ENCODE measurements around the gene AKAP9.
"Not testable (repeated sequence)": the region's sequence is repeated elsewhere in the genome, so short reads cannot be mapped to it uniquely, and the experiment has no call there.

The AKAP9 gene

DNA sequence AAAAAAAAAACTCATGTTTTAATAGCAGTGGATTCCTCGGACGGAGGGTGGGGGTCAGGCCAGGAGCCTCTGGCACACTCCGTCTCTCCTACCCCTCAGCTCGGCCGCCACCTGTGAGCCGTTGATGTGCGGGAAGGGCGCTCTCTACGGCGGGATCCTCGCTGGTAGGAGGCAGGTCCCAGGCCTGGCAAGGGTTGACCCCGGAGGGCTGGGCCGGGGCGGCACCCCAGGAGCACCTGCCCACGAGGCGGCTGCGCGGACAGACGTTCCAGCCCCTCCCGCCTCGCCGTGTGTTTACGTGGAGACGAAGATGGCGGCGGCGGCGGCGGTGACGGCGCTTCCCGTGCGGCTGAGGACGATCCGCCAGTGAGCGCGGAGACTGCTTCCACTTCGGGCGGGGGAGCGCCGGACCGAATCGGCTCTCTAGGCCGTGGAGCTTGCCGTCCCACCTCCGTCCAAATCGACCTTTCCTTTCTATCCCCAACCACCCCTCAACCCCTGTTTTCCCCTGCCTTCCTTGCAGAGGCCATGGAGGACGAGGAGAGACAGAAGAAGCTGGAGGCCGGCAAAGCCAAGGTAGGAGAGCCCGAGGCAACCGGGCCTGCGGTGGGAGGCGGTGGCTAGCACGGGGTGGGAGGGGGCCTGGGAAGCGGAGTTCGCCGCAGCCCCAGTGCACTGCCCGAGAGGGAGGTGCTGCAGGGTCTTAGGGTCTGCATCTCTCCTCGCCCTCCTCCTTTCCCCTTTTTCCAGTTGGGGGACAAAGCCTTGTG lies at the start of gene AKAP9:
TSS of gene AKAP9 (plus strand) at position 291 of the 770 bp plus-strand sequence. CDS start at position 529, 238 bp downstream.
- DNase-seq (ENCODE audit: low spot score): peak; percentile 74

DNA sequence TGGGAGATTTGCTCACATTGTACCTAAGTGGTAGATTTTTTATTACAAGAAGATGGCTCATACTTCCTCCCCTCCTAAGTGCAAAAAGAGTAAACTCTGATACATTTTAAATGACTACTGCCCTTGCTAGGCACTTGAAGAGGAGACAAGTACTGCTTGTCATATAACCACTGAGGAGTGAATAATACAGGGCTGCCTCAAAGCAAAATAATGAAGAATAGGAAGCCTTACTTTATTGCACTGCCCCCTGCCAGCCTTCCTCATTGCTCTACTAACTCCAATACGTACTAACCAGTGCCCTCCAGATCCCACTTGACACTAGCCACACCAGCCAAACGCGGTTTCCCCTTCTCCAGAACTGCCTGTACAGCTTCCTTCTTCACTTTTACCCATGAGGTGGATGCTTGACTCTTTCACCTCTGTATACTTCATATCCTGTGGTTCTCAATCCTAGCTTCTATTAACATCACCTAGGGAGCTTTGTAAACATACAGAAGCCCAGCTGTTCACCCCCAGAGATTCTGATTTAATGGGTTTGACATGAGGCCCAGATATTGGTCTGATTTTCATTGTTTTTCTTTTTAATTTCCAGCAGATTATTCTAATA lies 48.5 kb upstream of the AKAP9 start:
- no peak for DNase-seq (ENCODE audit: low spot score)

DNA sequence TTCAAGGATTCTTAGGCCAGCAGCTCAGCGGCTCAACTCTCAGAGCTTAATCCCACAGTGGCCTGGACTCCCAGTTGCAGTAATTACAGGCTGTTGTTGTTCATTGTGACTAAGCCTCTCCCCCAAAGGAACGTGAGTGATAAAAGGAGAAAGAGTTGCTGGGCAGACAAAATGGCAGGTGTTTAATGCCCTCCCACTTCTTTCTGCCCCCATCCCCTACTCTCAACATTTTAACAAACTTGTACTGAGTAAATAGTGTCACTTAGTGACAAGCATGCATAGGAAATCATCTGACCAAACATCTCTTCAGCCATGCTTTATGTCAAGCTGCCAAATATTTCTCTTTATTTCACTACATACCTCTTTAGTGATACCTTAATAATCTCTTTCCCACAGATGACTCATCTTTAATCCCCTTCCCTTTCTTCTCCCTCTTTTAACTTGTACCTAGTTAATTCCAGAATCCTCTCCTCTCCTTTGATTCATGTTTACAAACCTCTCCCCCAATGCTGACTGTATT lies 47.8 kb upstream of the AKAP9 start:
- DNase-seq (ENCODE audit: low spot score): no peak

DNA sequence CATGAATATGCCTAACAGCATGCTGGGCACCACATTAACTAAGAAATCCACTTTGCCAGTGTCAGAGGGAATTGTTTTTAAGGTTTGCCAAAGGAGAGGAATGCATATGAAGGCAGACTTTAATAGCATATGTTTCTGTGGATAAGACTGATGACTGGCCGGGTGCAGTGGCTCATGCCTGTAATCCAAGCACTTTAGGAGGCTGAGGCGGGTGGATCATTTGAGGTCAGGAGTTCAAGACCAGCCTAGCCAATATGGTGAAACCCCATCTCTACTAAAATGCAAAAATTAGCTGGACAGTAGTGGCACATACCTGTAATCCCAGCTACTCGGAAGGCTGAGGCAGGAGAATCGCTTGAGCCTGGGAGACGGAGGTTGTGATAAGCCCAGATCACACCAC lies 47.0 kb upstream of the AKAP9 start:
- DNase-seq (ENCODE audit: low spot score): not testable (repeated sequence)

DNA sequence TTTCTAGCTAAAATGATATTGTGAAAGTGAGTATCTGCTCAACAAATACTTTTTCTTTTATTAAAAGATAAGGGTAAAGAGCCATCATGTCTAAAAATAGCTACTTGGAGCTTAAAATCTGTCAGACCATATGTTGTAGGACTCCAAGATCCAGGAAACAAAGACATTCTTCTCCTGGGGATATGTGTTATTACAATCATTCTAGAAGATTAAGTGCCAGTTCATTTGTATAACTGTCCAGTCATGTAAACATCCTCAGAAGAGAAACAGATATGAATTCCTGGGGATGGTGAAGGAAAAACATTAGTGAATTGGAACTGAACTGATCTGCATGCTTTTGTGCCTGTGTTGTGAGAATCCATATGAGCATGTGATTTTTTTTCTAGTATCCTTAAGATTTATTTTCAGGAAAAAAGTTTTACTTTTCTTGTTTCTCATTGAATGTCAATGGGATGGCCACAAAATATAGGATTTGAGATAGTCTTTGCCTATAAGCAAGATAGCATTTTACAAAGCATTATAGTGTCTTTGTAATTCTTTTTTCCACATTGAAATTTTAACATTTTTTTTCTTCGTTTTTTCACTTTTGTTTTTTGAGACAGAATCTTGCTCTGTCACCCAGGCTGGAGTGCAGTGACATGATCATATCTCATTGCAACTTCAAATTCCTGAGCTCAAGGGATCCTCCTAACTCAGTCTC lies 45.7 kb upstream of the AKAP9 start:
- DNase-seq (ENCODE audit: low spot score): no peak

DNA sequence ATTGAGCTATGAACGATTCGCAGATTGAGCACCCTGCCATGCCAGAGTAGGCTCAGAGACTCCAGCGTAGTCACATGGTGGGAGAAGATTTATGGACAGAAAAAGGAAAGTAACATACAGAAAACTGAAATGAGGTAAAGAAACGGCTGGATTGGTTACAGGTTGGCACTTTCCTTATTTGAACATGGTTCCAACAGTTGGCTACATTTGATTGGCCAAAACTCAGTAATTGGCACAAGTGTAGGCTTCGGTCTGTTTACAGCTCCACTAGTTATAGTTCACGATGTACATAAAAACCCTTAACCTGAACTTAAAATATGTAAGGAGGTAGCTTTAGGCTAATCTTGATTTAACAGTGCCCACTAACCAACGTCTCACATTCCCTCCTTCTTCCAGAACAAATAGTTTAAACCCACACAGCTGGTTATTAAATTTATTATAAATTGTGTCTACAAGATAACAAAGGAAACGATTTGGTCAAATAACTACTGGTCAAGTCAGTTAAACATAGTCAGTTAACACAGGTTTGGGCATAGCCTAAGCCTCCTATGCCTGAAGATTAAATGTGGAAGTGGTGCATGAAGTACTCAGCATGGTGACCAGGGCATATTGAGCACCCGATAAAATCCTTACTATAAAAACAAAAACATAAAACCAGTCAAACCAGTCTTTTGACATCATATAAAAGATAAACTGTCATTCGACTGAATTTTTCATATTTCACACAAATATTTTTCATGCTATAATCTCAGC lies 42.2 kb upstream of the AKAP9 start:
- DNase-seq (ENCODE audit: low spot score): no peak

DNA sequence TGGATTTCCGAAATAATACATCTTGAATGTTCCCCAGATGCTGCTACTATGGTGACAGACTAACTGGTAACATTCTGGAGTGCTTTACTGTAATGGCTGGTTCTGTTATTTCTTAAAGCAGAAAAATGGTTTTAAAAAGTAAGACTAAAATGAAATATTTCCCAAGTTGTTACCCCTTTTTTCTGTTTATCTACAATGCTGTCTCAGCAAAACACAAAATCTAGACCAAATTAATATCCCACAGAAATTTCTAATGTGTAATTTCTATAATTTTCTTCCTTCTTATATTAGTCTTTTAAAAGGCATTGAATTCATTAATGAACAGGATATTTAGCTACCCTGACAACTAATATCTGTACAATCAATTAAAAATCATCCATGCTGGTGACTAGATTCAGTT lies 41.1 kb upstream of the AKAP9 start:
- no peak for DNase-seq (ENCODE audit: low spot score)

DNA sequence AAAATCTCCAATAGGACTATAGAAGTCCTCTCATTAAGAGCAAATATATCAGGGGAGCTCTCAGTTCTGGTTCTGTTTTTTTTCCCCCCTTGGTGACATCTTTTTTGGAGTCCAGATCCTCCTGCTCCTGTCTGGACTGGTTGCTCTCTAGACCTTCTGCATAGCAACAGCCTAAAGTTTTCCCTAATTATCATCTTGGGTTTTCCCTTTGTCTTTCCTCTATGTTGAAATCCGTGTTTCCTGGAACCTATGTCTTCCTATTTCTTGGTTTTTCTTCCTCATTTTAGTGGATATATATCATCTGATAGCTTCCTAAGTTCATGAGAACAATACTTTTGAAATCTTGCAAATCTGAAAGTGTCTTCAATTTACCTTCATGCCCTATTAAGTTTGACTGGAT lies 30.5 kb upstream of the AKAP9 start:
- no peak for DNase-seq (ENCODE audit: low spot score)

DNA sequence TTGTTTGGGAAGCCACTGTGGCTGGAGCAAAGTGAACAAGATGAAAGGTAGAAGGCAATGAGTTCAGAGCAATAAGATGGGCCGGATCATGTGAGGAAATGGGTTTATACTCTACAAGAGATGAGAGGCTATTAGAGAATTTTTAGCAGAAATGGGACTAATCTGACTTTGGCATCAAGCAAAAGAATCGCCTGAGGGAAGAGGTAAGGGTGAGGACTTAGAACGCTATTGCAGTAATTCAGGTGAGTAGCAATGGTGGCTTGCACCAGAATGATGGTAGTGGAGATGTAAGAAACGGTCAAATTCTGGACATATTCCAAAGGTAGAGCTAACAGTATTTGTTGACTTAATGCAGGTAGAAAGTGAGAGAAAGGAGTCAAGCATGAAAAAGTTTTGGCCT lies 29.5 kb upstream of the AKAP9 start:
- DNase-seq (ENCODE audit: low spot score): no peak

DNA sequence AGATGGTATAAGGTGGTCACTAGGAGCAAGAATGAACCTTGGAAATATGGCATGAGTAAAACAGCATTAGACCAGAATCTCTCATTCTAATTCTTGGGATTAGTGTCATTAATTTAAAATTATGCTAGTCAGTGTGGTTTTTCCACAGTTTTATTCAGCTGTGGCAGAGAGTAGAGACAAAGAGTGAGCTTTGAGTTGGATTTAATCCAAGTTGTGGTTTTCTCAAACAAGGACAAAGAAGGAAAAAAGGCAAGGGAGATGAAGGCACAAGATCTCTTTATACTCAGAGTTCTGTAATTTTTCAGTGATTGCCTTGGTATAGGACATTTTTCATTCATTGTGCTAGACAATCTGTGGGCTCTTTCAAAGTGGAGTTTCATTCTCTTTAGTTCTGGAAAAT lies 28.2 kb upstream of the AKAP9 start:
- no peak for DNase-seq (ENCODE audit: low spot score)

DNA sequence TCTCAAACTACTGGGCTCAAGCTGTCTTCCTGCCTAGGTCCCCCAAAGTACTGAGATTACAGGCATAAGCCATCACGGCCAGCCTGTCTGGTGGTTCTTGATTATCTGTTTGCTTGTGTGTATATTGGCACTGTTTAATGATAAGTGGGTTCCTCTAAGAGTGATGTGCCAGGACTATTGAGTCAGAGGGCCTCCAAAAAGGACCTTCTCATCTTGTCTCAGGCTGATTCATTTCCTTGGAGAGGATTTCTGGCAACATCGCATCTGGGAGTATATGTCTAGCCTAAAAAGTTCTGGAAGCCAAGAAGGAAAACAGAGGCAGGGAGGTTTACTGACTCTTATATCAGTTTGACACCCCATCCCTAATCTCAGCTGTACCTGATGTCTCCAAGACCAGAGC lies 27.1 kb upstream of the AKAP9 start:
- DNase-seq (ENCODE audit: low spot score): no peak

DNA sequence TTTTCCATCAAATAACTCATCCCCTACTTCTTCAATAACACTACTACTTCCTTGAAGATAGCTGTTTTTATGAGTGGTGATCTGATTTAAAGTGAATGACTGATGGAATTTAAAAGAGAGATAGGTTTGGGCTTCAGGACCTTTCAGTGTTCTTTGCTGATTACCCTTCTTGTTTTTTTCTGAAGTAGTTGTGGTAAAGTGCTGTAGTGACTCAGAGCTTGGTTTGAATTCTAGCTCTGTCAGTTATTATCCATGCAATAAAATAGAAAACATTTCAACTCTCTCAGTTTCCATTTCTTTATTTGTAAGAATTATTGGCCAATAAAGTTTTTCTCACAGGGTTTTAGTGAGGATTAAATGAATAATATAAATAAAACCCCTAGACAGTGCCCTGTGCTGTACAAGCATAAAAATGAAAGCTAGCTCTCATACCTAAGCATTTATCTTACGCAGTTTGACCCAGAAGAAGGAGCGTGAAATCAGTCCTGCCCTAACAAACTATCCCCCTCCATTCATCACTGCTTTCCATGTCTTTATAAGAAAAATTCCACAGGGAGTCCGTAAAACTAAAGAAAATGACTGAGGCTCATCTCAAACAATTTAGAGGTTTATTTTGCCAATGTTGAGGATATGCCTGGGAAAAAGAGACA lies 25.1 kb upstream of the AKAP9 start:
- DNase-seq (ENCODE audit: low spot score): no peak

DNA sequence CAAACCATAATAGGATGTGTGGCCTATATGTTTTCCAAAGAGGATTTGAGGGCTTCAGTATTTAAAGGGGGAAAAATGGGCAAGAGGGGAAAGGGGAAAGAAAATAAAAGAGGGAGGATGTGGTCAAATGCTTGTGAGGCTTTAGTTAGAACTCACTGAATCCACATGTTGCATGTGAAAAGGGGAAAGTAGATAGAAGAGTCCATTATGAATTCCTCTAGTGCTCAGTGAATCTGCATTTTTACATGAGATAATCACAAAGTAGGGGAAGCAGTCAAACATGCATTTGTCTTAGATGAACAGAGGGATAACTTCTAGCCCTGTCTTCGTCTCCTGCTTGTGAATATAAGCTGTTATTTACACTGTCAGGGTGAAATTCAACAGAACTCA lies 24.6 kb upstream of the AKAP9 start:
- no peak for DNase-seq (ENCODE audit: low spot score)

DNA sequence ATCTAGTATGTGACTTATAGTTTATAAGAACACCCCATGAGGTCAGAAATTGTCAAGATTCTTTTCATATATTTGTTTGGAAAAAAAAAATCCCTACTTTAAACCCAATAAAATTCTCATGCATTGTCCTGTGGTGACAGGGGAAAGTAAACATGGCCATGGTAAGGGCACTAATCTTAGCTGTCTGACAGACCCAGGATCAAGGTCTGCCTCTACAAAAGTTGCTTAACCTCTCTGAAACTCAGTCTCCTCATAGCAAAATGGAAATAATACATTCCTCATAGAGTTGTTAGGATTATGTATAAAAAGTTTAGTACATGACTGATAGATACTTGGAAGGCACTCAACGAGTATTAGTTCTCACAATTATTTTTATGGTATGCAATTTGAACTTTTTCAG lies 22.3 kb upstream of the AKAP9 start:
- DNase-seq (ENCODE audit: low spot score): no peak

DNA sequence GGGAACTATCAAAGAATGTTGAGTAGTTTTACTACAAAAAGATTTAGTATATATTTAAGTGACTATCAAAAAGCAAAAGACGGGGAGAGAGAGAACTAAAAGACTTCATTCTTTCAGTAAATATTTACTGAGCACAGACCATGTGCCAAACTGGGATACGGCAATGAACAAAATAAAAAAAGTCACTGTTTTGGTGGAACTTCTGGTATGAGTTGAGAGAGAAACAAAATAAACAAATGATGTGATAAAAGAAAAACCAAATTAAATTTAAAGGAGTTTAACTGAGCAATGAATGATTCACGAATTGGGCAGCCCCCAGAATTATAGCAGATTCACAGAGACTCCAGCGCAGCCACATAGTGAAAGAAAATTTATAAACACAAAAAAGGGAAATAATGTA lies 17.8 kb upstream of the AKAP9 start:
- no peak for DNase-seq (ENCODE audit: low spot score)

DNA sequence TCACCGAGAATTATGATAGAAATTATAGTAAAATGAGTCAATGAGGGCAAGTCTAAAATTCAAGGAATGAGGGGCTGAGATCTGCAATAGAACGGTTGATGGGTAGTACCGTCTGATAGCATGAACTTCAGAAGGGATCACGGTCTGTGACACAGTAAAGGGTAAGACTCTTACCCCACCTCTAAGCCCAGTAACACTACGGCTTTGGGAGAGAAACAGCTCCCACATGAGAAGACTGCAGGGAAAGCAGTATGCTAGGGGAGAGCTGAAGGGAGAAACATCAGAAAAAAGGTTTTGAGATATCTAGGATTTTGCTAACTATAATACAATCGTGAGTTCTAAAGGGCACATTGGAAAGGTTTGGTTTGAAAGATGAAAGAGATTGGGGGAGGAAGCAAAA lies 12.8 kb upstream of the AKAP9 start:
- no peak for DNase-seq (ENCODE audit: low spot score)

DNA sequence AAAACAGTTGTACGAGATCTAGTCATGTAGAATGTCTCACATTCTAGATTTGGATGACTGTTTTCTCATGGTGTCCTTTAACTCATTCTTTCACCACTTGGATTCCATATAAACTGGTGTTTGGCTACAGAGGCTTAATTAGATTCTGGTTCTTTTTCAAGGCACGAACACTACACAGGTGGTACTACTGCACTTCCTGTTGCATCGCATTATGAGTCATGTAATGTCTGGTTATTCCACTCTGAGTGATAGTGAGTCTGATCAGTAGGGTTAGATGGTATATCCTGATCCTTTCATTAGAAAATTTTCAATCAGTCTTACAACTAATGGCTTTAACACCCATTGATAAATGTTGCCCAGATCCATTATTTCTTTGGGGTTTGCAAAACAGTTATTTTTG lies 11.2 kb upstream of the AKAP9 start:
- no peak for DNase-seq (ENCODE audit: low spot score)

DNA sequence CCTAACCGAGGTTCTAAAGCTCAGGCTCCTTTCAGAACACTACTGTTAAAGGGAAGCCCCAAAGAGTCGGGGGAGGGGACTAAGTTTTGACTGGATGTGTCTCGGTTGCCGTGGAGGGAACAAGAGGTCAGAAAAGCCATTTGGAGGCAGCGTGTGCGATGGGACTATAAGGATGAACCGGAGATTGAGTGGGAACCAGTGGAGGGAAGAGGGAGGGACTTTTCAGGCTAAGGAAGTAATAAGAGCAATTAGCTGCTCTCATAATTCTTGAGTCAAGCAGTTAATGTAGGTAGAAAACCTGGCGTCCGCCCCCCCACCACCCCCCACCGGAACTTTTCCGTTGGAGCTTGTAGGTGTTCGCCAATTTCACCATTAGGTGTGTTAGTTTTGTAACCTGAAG lies 491 bp upstream of the AKAP9 start:
- DNase-seq (ENCODE audit: low spot score): peak; percentile 24

DNA sequence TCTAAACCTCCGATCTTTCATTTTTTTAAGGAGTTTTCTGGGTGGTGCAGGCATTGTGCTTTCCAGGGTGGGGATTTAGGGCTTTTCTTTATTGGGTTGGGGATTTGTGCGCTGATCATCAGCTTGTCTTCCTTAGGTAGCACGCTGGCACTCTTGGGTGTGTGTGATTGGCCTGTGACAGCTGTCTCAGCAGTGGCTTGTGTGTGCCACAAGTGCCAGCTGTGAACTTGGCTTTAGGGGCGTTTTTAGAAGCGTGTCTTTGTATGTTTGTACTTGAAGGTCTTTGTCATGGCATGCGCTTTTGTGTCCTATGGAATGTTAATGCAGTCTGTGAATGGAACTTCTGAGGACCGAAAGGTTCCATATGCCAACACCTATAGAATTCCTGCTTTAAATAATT lies 788 bp downstream of the AKAP9 start:
- DNase-seq (ENCODE audit: low spot score): peak; percentile 71

DNA sequence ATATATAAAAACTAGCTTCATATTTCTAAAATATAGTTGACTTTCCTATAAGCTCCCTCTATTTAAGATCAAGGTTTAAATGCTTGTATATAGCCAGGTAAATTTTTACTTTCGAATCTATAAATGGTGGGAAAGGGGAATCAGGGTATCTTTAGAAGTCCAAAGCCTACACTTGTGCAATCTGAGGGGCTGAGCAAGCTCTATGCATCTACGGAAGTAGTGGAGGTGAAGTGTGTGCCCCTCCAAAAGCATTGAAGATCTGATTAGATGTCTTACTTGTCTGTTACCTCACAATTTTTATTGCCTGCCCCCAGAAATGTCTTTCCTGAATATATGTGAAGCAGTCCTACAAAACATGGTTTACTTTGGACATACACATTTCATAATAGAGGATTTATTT lies 1.6 kb downstream of the AKAP9 start:
- DNase-seq (ENCODE audit: low spot score): no peak

DNA sequence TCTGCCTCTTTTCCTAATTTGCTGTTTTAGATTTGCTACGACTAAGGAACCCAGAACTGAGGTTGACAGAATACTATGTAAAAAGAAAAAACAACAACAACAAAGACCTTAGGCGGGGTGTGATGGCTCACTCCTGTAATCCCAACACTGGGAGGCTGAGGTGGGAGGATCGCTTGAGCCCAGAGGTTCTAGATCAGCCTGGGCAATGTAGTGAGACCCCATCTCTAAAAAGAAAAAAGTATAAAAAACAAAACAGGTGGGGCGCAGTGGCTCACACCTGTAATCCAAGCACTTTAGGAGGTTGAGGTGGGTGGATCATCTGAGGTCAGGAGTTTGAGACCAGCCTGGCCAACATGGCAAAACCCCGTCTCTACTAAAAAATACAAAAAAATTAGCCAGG lies 4.3 kb downstream of the AKAP9 start:
- DNase-seq (ENCODE audit: low spot score): not testable (repeated sequence)

DNA sequence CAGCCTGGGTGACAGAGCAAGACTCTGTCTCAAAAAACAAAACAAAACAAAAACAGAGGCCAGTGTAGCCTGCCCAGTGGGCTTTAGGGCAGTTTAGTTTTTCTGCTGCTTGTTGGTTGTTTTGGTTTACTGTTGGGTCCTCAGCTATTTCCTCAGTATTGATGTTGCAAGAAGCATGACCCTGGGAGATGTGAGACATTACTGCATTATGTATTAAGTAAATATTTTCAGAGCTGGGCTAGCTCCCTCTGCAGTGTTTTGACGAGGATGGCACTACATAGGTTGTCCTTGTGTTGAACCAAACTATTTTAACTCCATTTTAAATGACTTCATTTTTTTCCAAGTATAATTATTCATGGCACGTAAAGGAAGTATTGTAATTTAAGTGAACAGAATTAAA lies 4.8 kb downstream of the AKAP9 start:
- no peak for DNase-seq (ENCODE audit: low spot score)
